GM23338 (cell line): Measurements from ENCODE around the gene CD164. TPM values are rescaled to one million over a fixed set of nuclear protein-coding genes. Genes with fewer than 3 reads are reported as not detected.
A peak's percentile ranks its signal among the peaks of the same experiment; 100 is the strongest.

Experiments used
- ATAC-seq: fragments of 200-7000 bp; cut with Tn5 transposase; 3 replicates; pipeline ENCODE4 v1.9.1; 2020
- DNase-seq: peaks from one replicate; pipeline ENCODE4 v3.0.0-alpha.2; 2015; ENCODE audit warnings: low spot score
- H2AFZ ChIP-seq: fragments of 200-600 bp; sonication (generic); 2 replicates; pipeline ENCODE4 v1.8.0; 2016; ENCODE audit warnings: antibody characterized with exemption, mild to moderate bottlenecking, moderate library complexity
- H3F3A ChIP-seq: fragments of 200-600 bp; sonication (generic); replicated peaks from 2 replicates; pipeline ENCODE4 v1.8.0; 2017; ENCODE audit warnings: antibody characterized with exemption, mixed run types, low read depth
- H3K27ac ChIP-seq: fragments of 200-600 bp; sonication (generic); 2 replicates; pipeline ENCODE4 v1.6.1; 2016; ENCODE audit warnings: low read depth
- H3K27me3 ChIP-seq: fragments of 200-600 bp; sonication (generic); 2 replicates; pipeline ENCODE4 v1.8.0; 2016; ENCODE audit warnings: mild to moderate bottlenecking, mixed run types, moderate library complexity; ENCODE audit not compliant: insufficient read depth
- H3K36me3 ChIP-seq: fragments of 200-600 bp; sonication (generic); 2 replicates; pipeline ENCODE4 v1.8.0; 2016; ENCODE audit warnings: mild to moderate bottlenecking; ENCODE audit not compliant: insufficient read depth
- H3K4me1 ChIP-seq: fragments of 200-600 bp; sonication (generic); 2 replicates; pipeline ENCODE4 v1.8.0; 2016; ENCODE audit warnings: mild to moderate bottlenecking, moderate library complexity; ENCODE audit not compliant: insufficient read depth
- H3K4me2 ChIP-seq: fragments of 200-600 bp; sonication (generic); 2 replicates; pipeline ENCODE4 v1.7.1; 2017; ENCODE audit warnings: mixed run types
- H3K4me3 ChIP-seq: fragments of 200-600 bp; sonication (generic); 2 replicates; pipeline ENCODE4 v1.6.1; 2016; ENCODE audit warnings: mixed run types
- H3K79me2 ChIP-seq: fragments of 200-600 bp; sonication (generic); replicated peaks from 2 replicates; pipeline ENCODE4 v1.8.0; 2017; ENCODE audit warnings: mild to moderate bottlenecking; ENCODE audit not compliant: insufficient read depth
- H3K9me2 ChIP-seq: fragments of 200-600 bp; sonication (generic); 2 replicates; pipeline ENCODE4 v1.8.0; 2017; ENCODE audit not compliant: insufficient read depth
- H4K20me1 ChIP-seq: fragments of 200-600 bp; sonication (generic); replicated peaks from 2 replicates; pipeline ENCODE4 v1.8.0; 2017; ENCODE audit warnings: mild to moderate bottlenecking; ENCODE audit not compliant: insufficient read depth
- H3K27ac Mint-ChIP-seq: 2 replicates; pipeline ENCODE4 v1.8.0; 2020; ENCODE audit warnings: inconsistent platforms, mild to moderate bottlenecking, moderate library complexity, mixed read lengths
- H3K27me3 Mint-ChIP-seq: 3 replicates; pipeline ENCODE4 v1.8.0; 2022; ENCODE audit warnings: low read depth, mild to moderate bottlenecking, moderate library complexity, mixed read lengths, inconsistent platforms; ENCODE audit not compliant: insufficient read depth, poor library complexity
- H3K36me3 Mint-ChIP-seq: 3 replicates; pipeline ENCODE4 v1.8.0; 2021; ENCODE audit warnings: low read depth, mild to moderate bottlenecking, inconsistent platforms, moderate library complexity, mixed read lengths
- H3K4me1 Mint-ChIP-seq: 3 replicates; pipeline ENCODE4 v1.8.0; 2020; ENCODE audit warnings: mild to moderate bottlenecking, inconsistent platforms, mixed read lengths
- H3K4me3 Mint-ChIP-seq: 3 replicates; pipeline ENCODE4 v1.8.0; 2021; ENCODE audit warnings: moderate library complexity, mild to moderate bottlenecking, inconsistent platforms, mixed read lengths
- H3K9me3 Mint-ChIP-seq: 3 replicates; pipeline ENCODE4 v1.8.0; 2020; ENCODE audit warnings: moderate library complexity, mild to moderate bottlenecking, inconsistent platforms, mixed read lengths
- CREB1 ChIP-seq: fragments of 250-450 bp; sonication (Bioruptor Pico); IDR thresholded peaks from 2 replicates; pipeline ENCODE4 v1.5.0; 2020; ENCODE audit warnings: low read depth, mild to moderate bottlenecking, moderate library complexity
- CTCF ChIP-seq, 2 experiments: fragments of 200-600 bp in 1 of 2; sonication (generic) in 1 of 2; conservative IDR thresholded peaks; 2 replicates each; pipeline versions ENCODE4 v1.5.1 to v1.6.1; 2016 to 2017; ENCODE audit warnings: antibody characterized with exemption in 2 of 2, low read depth in 2 of 2, mild to moderate bottlenecking in 2 of 2, moderate library complexity in 1 of 2
- ETS1 ChIP-seq: IDR thresholded peaks from 2 replicates; pipeline ENCODE4 v1.6.1; 2016; ENCODE audit warnings: antibody characterized with exemption
- EZH2 ChIP-seq: fragments of 200-600 bp; sonication (generic); IDR thresholded peaks from one replicate; pipeline ENCODE4 v1.8.0; 2017; ENCODE audit warnings: antibody characterized with exemption, mild to moderate bottlenecking, low read depth; ENCODE audit not compliant: unreplicated experiment
- JUNB ChIP-seq: IDR thresholded peaks from one replicate; pipeline ENCODE4 v1.6.1; 2016; ENCODE audit warnings: antibody characterized with exemption; ENCODE audit not compliant: unreplicated experiment
- POLR2AphosphoS5 ChIP-seq: IDR thresholded peaks from 2 replicates; pipeline ENCODE4 v1.6.1; 2016; ENCODE audit warnings: antibody characterized with exemption, low read depth
- ZNF114 ChIP-seq: fragments of 250-450 bp; sonication (Bioruptor Pico); IDR thresholded peaks from 2 replicates; pipeline ENCODE4 v1.5.0; 2020; ENCODE audit warnings: mild to moderate bottlenecking, moderate library complexity
- ZNF331 ChIP-seq: fragments of 250-450 bp; sonication (Bioruptor Pico); IDR thresholded peaks from 2 replicates; pipeline ENCODE4 v1.5.0; 2020; ENCODE audit warnings: low read depth, mild to moderate bottlenecking, moderate library complexity
- ZNF462 ChIP-seq: fragments of 250-450 bp; sonication (Bioruptor Pico); IDR thresholded peaks from 2 replicates; pipeline ENCODE4 v1.5.0; 2020; ENCODE audit warnings: mild to moderate bottlenecking, moderate library complexity
- polyA plus RNA-seq: library from polyadenylated mRNA; unstranded; fragments of >200 nt; fragmentation: Nextera tagmentation; extraction: Ambion mirVana; gene quantifications from 2 replicates; pipeline ENCODE4 v1.2.1, GENCODE V29; 2016
- total RNA-seq: library from RNA; depleted of rRNA; stranded (reverse); fragments of >200 nt; shearing (Covaris generic); gene quantifications from 2 replicates; pipeline ENCODE4 v1.2.3, GENCODE V29; 2014

CD164 gene
- total and polyA plus RNA-seq, 2 experiments from 2014 or later, result 81.0 to 83.8 TPM

DNA sequence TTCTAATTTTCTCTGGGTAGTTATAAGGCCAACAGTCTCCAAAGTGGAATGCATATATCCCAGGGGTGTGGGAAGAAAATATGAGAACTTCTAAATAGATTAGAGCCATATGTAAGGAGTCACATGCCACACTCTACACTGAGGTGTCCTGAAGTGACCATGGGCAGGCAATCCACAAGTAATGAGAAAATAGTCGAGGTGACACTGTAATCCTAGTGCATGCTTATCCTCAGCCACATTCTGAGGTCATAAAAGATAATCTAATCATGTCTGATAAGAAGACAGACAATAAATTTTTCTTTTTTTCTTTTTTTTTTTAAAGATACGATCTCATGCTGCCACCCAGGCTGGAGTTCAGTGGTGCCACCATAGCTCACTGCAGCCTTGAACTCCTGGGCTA, 62.2 kb downstream of the CD164 start (continued):
- TF ChIP-seq ZNF462 (CRISPR knock-in tag) (no peak), EZH2 (no peak), ZNF114 (no peak), ZNF331 (CRISPR knock-in tag) (no peak), CTCF (conservative IDR thresholded peaks at IDR 0.05; ENCODE audit: low read depth in 2 of 2) (no peak)

- Mint-ChIP-seq H3K27ac (no peak overlapping the region), H3K9me3 (no peaks in the 10 kb centered on the region), H3K36me3 (no peaks in the 10 kb centered on the region), H3K4me3 (no peak overlapping the region), H3K27me3 (no peaks in the 10 kb centered on the region), H3K4me1 (peaks cover 3% of the 10 kb centered on the region; the same call in 2 of the 3 replicates)
- Histone ChIP-seq H3K4me3 (no peak overlapping the region), H3K4me1 (peaks cover 3% of the 10 kb centered on the region; the same call in 1 of the 2 replicates), H3K27me3 (no peaks in the 10 kb centered on the region), H3K27ac (no peak overlapping the region), H3K9me2 (no peaks in the 10 kb centered on the region), H3K4me2 (no peak overlapping the region), H3K36me3 (no peaks in the 10 kb centered on the region), H3K79me2 (no peaks in the 10 kb centered on the region), H4K20me1 (no peaks in the 10 kb centered on the region), H3F3A (no peaks in the 10 kb centered on the region), H2AFZ (no peak overlapping the region)
- TF ChIP-seq JUNB, result no peak
- no peak for TF ChIP-seq POLR2AphosphoS5
- TF ChIP-seq ETS1, result no peak
- TF ChIP-seq EZH2, result no peak
- no peak for TF ChIP-seq CTCF (conservative IDR thresholded peaks at IDR 0.05; ENCODE audit: low read depth in 2 of 2)
- TF ChIP-seq CREB1 (CRISPR knock-in tag), result no peak
- DNase-seq (no peak), ATAC-seq (peak; percentile 32; the same call in 1 of the 3 replicates)
Measured at GRCh38 chr6:109318328-109318876, 63.9 kb downstream of the CD164 start.
